VCaP (cell line): ENCODE data around the gene NDUFA3.

Experiments
- H3K27ac ChIP-seq: fragments of 450-650 bp; 2 replicates; pipeline ENCODE4 v1.5.1; 2017
- TF ChIP-seq, protein P1 (sequence below): fragments of 450-650 bp; conservative IDR thresholded peaks from 2 replicates; pipeline ENCODE4 v1.5.1; 2017; ENCODE audit warnings: mild to moderate bottlenecking, moderate library complexity

NDUFA3 gene

DNA sequence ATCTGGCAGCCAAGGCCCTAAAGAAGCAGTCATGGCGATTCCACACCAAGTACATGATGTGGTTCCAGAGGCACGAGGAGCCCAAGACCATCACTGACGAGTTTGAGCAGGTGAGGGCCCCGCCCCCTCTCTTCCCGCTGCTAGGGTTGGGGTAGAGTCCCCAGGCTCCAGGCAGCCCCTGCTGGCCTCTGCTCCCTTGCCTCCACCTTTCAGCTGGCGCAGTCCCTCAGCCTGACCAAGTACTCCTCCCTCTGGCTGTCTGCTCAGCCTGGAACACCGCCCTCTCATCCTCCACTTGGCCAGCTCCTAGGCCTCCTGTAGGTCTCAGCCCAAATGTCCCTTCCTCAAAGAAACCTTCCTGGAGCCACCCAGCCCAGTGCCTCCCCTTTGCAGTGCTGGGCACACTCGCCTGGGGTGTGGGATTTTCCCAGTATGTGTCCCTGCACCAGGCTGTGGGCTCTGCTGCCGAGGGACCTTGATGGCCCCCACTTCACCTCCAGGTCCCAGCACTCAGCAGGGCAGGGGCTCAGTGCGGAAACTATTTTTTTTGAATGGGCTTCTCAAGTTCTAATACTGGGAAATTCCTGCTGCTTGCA lies 51.2 kb downstream of the NDUFA3 start:
- TF ChIP-seq, protein P1, sequence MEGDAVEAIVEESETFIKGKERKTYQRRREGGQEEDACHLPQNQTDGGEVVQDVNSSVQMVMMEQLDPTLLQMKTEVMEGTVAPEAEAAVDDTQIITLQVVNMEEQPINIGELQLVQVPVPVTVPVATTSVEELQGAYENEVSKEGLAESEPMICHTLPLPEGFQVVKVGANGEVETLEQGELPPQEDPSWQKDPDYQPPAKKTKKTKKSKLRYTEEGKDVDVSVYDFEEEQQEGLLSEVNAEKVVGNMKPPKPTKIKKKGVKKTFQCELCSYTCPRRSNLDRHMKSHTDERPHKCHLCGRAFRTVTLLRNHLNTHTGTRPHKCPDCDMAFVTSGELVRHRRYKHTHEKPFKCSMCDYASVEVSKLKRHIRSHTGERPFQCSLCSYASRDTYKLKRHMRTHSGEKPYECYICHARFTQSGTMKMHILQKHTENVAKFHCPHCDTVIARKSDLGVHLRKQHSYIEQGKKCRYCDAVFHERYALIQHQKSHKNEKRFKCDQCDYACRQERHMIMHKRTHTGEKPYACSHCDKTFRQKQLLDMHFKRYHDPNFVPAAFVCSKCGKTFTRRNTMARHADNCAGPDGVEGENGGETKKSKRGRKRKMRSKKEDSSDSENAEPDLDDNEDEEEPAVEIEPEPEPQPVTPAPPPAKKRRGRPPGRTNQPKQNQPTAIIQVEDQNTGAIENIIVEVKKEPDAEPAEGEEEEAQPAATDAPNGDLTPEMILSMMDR, result no peak
- no peak overlapping the region for H3K27ac ChIP-seq

DNA sequence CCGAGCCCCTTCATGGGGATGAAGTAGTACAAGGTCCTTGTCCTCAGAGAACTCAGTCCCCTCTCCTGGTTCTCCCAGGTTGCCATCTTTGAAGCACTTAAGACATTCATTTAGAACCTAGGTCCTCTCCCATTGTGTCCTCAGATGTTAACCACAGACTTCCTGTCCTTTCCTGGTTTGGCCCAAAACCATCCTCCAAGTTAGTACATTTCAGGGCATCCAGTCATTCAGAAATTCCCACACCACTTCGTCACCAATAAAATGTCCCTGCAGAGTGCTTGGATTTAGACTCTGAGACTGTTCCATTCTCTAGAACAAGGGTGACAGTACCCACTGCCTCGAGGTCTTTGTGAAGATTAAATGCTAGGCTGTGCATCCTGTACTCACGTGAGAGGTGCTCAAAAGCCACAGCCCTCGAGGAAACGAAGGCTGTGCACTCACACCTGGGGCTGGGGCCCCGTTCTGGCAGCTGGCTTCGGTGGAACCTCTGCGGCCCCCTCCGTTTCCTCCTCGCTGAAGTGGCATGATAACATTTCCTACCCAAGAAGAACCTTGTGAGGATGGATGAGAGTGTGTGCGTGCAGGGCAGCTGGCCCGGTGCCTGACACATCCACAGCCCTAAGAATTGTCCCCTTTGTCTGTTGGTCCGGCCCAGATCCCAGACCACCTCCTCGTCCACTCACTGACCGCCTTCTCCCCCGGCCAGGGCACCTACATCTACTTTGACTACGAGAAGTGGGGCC lies 52.1 kb downstream of the NDUFA3 start:
- H3K27ac ChIP-seq, result no peak overlapping the region
- TF ChIP-seq, protein P1, result no peak

DNA sequence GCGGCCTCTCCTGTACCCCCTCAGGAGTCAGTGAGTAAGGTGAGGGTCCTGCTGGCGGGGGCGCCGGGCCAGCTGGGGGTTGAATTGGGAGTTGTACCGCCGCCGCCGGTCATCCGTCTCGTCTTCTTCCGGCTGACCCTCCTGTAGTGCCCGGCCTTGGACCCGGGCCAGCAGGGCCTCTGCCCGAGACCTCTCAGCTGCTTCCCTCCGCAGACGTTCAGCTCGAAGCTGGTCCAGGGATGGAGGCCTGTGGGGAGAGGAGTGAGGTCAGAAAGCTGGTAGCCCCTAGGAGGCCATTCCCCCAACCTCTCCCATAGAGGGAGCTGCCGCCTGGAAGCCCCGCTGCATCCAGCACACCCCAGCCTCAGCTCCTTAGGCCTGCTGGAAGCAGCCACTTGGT lies 53.0 kb downstream of the NDUFA3 start:
- H3K27ac ChIP-seq, result no peak overlapping the region
- TF ChIP-seq, protein P1, result no peak

DNA sequence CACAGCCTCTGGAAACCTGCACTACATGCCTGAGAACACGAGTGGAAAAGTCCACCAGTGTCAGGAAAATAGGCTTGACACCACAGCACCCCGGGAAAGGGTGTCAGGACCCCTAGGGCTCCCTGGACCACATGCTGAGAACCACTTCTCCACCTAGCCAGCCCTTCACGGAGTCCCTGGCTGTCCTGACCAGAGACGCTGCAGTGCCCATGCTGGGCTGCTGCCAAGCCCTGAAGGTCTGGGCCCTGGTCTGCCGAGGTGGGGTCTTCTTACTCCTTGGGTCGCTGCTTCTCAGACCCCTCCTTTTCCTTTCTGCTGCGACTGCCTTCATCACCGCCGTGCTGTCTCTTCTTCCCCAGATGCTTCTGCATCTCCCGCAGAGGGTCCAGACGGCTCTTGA lies 53.8 kb downstream of the NDUFA3 start:
- H3K27ac ChIP-seq, result peak overlapping the region; percentile 27; the same call in 1 of the 2 replicates
- TF ChIP-seq, protein P1, result no peak

DNA sequence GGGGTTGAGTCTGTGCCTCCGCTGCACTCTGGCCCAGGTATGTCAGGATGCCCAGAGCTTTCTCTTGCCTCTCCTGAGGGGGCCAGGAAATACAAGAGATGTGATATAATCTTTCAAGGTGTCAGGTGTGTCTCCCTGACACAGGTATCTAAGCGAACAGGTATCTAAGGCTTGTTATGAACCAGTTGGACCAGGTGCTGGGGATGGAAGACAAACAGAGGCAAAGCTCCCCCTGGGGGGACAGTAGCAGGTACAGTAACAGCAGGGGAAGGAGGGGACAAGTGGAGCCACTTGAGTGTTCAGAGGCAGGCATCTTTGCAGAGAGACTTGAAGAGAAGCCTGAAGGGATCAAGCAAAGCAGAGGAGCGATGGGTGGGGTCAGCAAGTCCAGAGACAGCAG lies 54.3 kb downstream of the NDUFA3 start:
- H3K27ac ChIP-seq, result peak overlapping the region; percentile 27; the same call in 1 of the 2 replicates

More for the DNA sequence above, 54.3 kb downstream of the NDUFA3 start:
- TF ChIP-seq, protein P1, result no peak
